ENCODE measurements around the gene ZNF738.

DNA sequence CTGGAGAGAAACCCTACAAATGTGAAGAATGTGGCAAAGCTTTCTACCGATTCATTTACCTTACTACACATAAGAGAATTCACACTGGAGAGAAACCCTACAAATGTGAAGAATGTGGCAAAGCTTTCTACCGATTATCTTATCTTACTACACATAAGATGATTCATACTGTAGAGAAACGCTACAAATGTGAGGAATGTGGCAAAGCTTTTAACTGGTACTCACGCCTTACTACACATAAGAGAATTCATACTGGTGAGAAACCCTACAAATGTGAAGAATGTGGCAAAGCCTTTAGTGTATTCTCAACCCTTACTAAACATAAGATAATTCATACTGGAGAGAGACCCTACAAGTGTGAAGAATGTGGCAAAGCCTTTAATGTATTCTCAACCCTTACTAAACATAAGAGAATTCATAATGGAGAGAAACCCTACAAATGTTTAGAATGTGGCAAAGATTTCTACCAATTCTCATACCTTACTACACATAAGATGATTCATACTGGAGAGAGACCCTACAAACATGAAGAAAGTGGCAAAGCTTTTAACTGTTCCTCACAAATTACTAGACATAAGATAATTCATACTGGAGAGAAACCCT, 25.3 kb downstream of the ZNF738 start:
- TF ChIP-seq GATA2 (IDR thresholded peaks at IDR 0.05; ENCODE audit: low read depth, low read length) = no peak
- no peak for TF ChIP-seq GATA3 (IDR thresholded peaks at IDR 0.05; ENCODE audit: low read depth, low read length)

All from SH-SY5Y (cell line).